GM19239 (cell line): Measurements from ENCODE around the gene KIRREL3.
"Not testable (repeated sequence)": the region's sequence is repeated elsewhere in the genome, so short reads cannot be mapped to it uniquely, and the experiment has no call there.

Source experiments
- DNase-seq: peaks from one replicate; pipeline ENCODE4 v3.0.0; 2011; ENCODE audit warnings: low spot score; ENCODE audit not compliant: insufficient read length
- FAIRE-seq: peaks from 2 replicates; lab custom pipeline; 2011; peaks lifted over from hg19 to GRCh38; lab: Jason Lieb, UNC

The KIRREL3 gene

GRCh38 chr11:126408901-126409619 lies 591.5 kb downstream of the KIRREL3 start:
- no peak for DNase-seq
- FAIRE-seq, result no peak

DNA sequence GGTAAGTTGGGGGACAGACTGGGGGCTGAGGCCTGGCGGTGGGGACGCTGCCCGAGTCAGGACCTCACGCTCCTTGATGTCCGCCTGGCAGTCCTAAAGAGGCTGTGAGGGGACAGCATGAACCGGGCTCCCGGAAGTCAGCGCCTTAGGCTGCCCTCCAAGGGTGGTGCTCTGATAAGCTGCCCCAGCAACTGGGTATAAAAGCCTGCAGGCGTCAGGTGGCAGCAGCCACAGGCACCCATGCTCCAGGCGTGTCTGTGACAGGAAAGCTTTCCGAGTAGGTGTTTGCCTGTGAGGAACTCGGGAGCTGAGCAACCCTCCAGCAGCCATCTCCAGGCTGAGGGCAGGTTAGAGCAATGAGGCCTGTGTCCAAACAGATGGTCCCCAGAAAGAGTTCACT lies 592.1 kb downstream of the KIRREL3 start:
- DNase-seq, result no peak
- FAIRE-seq, result no peak

- no peak for FAIRE-seq
Observed at GRCh38 chr11:126407682-126408288, 592.8 kb downstream of the KIRREL3 start.

GRCh38 chr11:126407101-126407521 lies 593.5 kb downstream of the KIRREL3 start:
- no peak for DNase-seq
- FAIRE-seq, result no peak

More at GRCh38 chr11:126407682-126408288, 592.8 kb downstream of the KIRREL3 start:
- DNase-seq, result no peak

DNA sequence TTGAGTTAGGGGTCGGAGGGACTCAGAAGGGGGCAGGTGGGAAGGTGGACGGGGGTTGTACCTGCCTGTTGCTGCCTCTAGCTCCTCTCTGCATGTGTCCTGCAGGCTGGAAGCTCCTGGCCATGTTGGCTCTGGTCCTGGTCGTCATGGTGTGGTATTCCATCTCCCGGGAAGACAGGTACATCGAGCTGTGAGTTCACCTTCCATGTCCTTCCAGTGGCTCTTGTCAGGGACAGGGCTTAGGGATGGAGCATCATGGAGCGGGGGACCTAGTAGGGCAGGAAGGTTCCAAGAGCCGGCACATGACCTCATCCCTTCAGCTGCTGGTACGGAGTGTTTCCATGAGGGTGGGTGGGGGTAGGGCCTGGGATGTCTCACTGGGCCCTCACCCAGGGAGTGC lies 594.2 kb downstream of the KIRREL3 start:
- DNase-seq (no peak), FAIRE-seq (no peak)

- FAIRE-seq, result no peak
- DNase-seq, result no peak
Observed at GRCh38 chr11:126405906-126406305, 594.7 kb downstream of the KIRREL3 start.

GRCh38 chr11:126405374-126405773 lies 595.2 kb downstream of the KIRREL3 start:
- DNase-seq (no peak), FAIRE-seq (no peak)

DNA sequence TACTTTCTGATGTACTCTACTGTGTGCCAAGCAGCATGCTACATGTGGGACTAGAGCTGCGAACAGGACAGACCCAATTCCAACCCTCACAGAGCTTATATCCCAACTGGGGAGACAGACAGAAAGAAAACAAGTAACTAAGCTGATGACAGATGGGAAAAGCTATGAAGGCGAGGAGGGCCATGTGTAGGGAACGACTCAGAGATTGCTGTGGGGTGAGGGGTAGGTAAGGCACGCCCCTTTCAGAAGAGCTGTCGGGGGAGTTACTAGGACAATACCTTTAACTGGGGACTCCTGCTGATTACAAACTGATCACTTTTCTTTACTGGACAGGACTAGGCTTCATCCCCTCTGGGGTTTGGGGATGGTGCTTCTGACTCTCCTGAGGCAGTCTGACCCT lies 596.2 kb downstream of the KIRREL3 start:
- no peak for DNase-seq
- no peak for FAIRE-seq

DNA sequence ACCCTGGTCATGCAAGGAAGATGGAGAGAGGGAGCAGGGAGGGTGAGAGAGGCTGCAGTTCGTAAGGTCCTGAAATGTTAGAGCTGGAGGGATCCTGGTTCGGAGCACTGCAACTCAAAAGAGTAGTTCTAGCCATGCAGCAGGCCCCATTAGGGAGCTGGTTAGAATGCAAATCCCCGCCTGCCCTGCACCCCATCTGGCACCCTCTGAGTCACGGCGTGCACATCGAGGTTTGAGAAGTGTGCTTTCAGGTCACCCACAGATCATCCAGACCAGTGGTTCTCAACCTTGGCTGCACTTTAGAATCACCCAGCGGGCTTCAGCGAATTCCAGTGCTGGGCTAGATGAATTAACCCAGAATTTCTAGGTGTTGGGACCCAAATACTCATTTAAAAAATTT lies 596.9 kb downstream of the KIRREL3 start:
- peak; percentile 40 for DNase-seq
- FAIRE-seq, result peak; percentile 57

GRCh38 chr11:126403022-126403581 lies 597.5 kb downstream of the KIRREL3 start:
- no peak for FAIRE-seq
- DNase-seq, result no peak

- no peak for FAIRE-seq
- DNase-seq, result no peak
Observed at GRCh38 chr11:126400479-126400878, 600.1 kb downstream of the KIRREL3 start.

GRCh38 chr11:126400019-126400418 lies 600.6 kb downstream of the KIRREL3 start:
- DNase-seq (no peak), FAIRE-seq (no peak)

GRCh38 chr11:126398721-126399120 lies 601.8 kb downstream of the KIRREL3 start:
- FAIRE-seq, result no peak

GRCh38 chr11:126398296-126398695 lies 602.3 kb downstream of the KIRREL3 start:
- DNase-seq (no peak), FAIRE-seq (no peak)

More at GRCh38 chr11:126398721-126399120, 601.8 kb downstream of the KIRREL3 start:
- no peak for DNase-seq

DNA sequence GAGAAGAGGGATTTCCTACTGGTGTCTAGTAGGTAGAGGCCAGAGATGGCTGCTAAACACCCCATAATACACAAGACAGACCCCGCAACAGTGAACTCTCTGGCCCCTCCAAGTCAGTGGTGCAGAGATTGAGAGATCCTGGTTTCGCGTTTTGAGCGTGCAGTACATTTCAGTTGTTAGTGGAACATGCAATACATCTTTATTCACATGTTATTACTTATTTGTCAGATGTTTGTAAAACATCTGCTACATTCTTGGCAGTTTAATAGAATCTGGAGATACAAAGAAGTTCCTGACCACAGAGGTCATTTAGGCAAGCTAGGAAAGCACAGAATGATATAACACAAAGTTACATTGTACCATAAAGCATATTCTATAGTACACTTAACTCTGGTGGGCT lies 603.6 kb downstream of the KIRREL3 start:
- no peak for FAIRE-seq
- no peak for DNase-seq

DNA sequence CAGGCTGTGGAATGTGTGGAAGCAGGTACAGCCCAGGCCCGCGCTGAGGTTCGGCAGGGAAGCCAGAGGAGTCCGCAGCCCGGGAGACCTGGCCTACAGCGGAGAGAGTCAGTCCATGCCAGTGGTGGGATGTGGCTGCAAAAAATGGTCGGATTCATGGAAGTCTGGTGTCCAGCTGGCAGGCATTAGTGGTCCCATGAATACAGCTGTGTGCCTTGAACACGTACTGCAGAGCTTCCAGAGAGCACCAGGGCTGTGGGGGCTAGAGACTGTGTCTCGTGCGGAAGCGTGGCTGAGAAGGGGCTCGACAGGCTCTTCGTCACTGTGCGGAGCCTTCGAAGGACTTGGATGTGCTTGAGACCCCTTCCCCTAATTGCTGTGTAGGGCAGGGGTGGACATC lies 604.3 kb downstream of the KIRREL3 start:
- DNase-seq, FAIRE-seq: not testable (repeated sequence)

- FAIRE-seq, result not testable (repeated sequence)
Observed at GRCh38 chr11:126395784-126396183, 604.8 kb downstream of the KIRREL3 start.

GRCh38 chr11:126394634-126395072 lies 605.9 kb downstream of the KIRREL3 start:
- FAIRE-seq, DNase-seq: not testable (repeated sequence)

More at GRCh38 chr11:126395784-126396183, 604.8 kb downstream of the KIRREL3 start:
- not testable (repeated sequence) for DNase-seq

DNA sequence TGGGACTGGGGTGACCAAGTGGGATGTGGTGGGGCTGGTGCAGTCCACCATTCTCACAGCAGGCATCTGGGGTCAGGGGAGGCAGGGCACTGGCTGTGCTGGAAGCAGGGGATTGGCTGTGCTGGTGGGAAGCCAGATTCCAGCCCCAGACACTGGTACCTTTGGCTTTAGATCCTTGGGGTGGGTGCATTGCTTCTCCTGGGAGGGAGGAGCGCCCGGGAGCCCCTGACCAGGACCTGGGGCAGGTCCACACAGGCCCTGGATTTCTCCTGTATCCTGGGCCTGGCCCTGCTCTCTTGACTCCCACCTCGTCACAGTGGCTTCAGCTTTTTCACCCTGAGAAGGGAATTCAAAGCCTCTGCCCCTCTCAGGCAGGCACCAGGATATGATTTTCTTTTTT lies 606.5 kb downstream of the KIRREL3 start:
- DNase-seq (no peak), FAIRE-seq (no peak)

DNA sequence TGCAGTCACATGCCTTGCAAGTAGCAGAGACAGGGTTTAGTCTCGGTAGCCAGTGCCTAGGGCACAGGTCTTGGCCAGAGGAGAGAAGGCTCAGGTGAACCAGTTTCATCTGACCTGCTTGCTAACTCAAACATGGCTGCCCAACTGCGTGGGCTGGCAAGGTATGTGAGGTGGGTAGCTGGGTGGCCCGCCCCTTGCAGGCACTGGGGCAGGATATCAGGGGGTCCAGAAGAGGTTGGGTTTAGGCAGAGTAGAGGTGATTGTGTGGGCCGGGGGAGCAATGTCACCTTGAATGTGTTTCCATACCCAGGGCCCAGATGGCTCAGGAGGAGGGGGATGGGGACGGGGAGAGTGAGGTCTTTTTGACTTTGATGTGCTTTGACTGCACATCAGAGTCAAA lies 607.4 kb downstream of the KIRREL3 start:
- FAIRE-seq (no peak), DNase-seq (no peak)

DNA sequence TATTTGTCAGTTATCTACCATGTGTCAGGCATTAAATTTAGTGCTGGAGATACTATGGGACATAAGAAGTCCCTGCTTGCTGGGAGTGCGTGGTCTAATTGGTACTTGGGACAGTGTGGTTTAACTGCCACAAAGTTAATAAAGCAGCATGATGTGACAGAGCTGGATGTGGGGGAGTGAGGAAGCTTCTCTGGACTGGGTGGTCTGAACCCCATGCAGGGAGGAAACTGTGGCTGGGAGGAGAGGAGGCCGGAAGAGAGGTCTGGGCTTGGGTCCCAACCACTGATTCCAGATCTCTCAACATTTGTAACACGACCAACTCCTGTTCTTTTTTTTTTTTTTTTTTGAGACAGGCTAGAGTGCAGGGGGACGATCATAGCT lies 607.9 kb downstream of the KIRREL3 start:
- no peak for DNase-seq
- FAIRE-seq, result peak; percentile 81
